Ramos (cell line): Measurements from ENCODE around the gene ASCC1.

ENCODE experiments used
- in situ Hi-C: fragments of 300-500 bp; cut with MboI; formaldehyde crosslinking; loops from one replicate; pipeline ENCODE4 v1.14.3; 2022; ENCODE audit warnings: low sequenced_read_pairs; ENCODE audit not compliant: unreplicated experiment

ASCC1 gene

GRCh38 chr10:72106154-72106849 is 109.8 kb downstream of the ASCC1 start:
- in situ Hi-C loops, result no loop called here

- in situ Hi-C loops, result no loop called here
Observed at GRCh38 chr10:72105710-72106109, 110.4 kb downstream of the ASCC1 start.

GRCh38 chr10:72105098-72105475 is 111.0 kb downstream of the ASCC1 start:
- in situ Hi-C loops, result no loop called here

- in situ Hi-C loops, result no loop called here
Observed at GRCh38 chr10:72104472-72105097, 111.5 kb downstream of the ASCC1 start.

GRCh38 chr10:72099600-72099921 is 116.5 kb downstream of the ASCC1 start:
- in situ Hi-C loops, result no loop called here

GRCh38 chr10:72098836-72099599 is 117.1 kb downstream of the ASCC1 start:
- in situ Hi-C loops, result no loop called here

GRCh38 chr10:72098301-72098835 is 117.7 kb downstream of the ASCC1 start:
- in situ Hi-C loops, result no loop called here

GRCh38 chr10:72097448-72098300 is 118.4 kb downstream of the ASCC1 start:
- in situ Hi-C loops, result no loop called here

- in situ Hi-C loops, result no loop called here
Observed at GRCh38 chr10:72096115-72097000, 119.7 kb downstream of the ASCC1 start.

GRCh38 chr10:72095195-72095594 is 120.9 kb downstream of the ASCC1 start:
- in situ Hi-C loops, result no loop called here

GRCh38 chr10:72094574-72094973 is 121.5 kb downstream of the ASCC1 start:
- in situ Hi-C loops, result no loop called here

- in situ Hi-C loops, result no loop called here
Observed at GRCh38 chr10:72093450-72093849, 122.6 kb downstream of the ASCC1 start.

GRCh38 chr10:72092987-72093386 is 123.1 kb downstream of the ASCC1 start:
- in situ Hi-C loops, result no loop called here

- in situ Hi-C loops, result no loop called here
Observed at GRCh38 chr10:72092171-72092924, 123.7 kb downstream of the ASCC1 start.

GRCh38 chr10:72090326-72090725 is 125.8 kb downstream of the ASCC1 start:
- in situ Hi-C loops, result no loop called here

- in situ Hi-C loops, result no loop called here
Observed at GRCh38 chr10:72089618-72090017, 126.5 kb downstream of the ASCC1 start.

GRCh38 chr10:72088889-72089575 is 127.0 kb downstream of the ASCC1 start:
- in situ Hi-C loops, result no loop called here
